GM19452 (cell line): ENCODE measurements around the gene NDUFB7.
"Not testable (repeated sequence)": the region's sequence is repeated elsewhere in the genome, so short reads cannot be mapped to it uniquely, and the experiment has no call there.

Experiments
- ATAC-seq: cut with Tn5 transposase; IDR thresholded peaks from one replicate; pipeline ENCODE4 v1.9.1; 2021; ENCODE audit not compliant: unreplicated experiment

The NDUFB7 gene

GRCh38 chr19:14575428-14575980 lies 3.6 kb upstream of the NDUFB7 start:
- ATAC-seq = no peak

GRCh38 chr19:14570864-14571527 lies 870 bp downstream of the NDUFB7 start:
- no peak for ATAC-seq

- no peak for ATAC-seq
Measured at GRCh38 chr19:14567079-14567478, 4.8 kb downstream of the NDUFB7 start.

GRCh38 chr19:14566712-14567077 lies 5.2 kb downstream of the NDUFB7 start:
- no peak for ATAC-seq

GRCh38 chr19:14565765-14566711 lies 5.8 kb downstream of the NDUFB7 start:
- no peak for ATAC-seq

GRCh38 chr19:14565298-14565679 lies 6.6 kb downstream of the NDUFB7 start:
- ATAC-seq = no peak

GRCh38 chr19:14564652-14565297 lies 7.1 kb downstream of the NDUFB7 start:
- not testable (repeated sequence) for ATAC-seq

- ATAC-seq = no peak
Measured at GRCh38 chr19:14563989-14564651, 7.7 kb downstream of the NDUFB7 start.

- no peak for ATAC-seq
Measured at GRCh38 chr19:14563590-14563926, 8.3 kb downstream of the NDUFB7 start.

- ATAC-seq = no peak
Measured at GRCh38 chr19:14562660-14563589, 8.9 kb downstream of the NDUFB7 start.

GRCh38 chr19:14561847-14562351 lies 10.0 kb downstream of the NDUFB7 start:
- no peak for ATAC-seq

GRCh38 chr19:14561249-14561648 lies 10.6 kb downstream of the NDUFB7 start:
- no peak for ATAC-seq

GRCh38 chr19:14560776-14561108 lies 11.1 kb downstream of the NDUFB7 start:
- ATAC-seq = no peak

- no peak for ATAC-seq
Measured at GRCh38 chr19:14559916-14560775, 11.7 kb downstream of the NDUFB7 start.

- no peak for ATAC-seq
Measured at GRCh38 chr19:14558370-14559066, 13.3 kb downstream of the NDUFB7 start.

- no peak for ATAC-seq
Measured at GRCh38 chr19:14556662-14557188, 15.1 kb downstream of the NDUFB7 start.

GRCh38 chr19:14555918-14556661 lies 15.8 kb downstream of the NDUFB7 start:
- no peak for ATAC-seq
